NT2/D1 (cell line): Measurements from ENCODE around the gene SGCA.

Source experiments
- YY1 ChIP-seq: IDR thresholded peaks from 2 replicates; pipeline ENCODE4 v1.6.1; 2011; ENCODE audit not compliant: insufficient read length, insufficient read depth
- ZNF274 ChIP-seq: IDR thresholded peaks from 2 replicates; pipeline ENCODE4 v1.6.1; 2011; ENCODE audit warnings: mild to moderate bottlenecking, low read depth, low read length

DNA sequence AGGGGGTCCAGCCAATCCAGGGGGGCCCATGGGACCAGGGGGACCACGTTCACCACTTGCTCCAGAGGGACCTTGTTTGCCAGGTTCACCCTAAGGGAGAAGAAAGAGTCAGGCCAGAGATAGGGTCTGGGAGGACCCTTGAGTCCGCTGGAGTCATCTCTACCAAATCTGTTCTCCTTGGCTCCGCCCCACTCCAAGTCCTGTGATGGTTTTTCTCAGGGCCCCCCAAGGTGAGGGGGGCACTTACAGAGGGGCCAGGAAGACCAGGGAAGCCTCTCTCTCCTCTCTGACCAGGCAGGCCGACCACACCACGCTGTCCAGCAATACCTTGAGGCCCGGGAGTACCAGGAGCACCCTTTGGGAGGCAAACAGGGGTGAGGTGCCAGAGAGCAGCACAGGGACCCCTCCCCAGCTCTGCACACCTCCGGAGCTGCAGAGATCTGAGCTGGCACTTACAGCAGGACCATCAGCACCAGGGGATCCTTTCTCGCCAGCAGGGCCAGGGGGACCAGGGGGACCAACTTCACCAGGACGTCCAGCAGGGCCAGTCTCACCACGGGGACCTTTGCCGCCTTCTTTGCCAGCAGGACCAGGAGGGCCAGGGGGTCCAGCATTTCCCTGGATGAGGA lies 23.2 kb downstream of the SGCA start:
- TF ChIP-seq ZNF274, result no peak
- no peak for TF ChIP-seq YY1
